HG03378 (cell line): ENCODE data around the gene SETD7.

Source experiments
- ATAC-seq: cut with Tn5 transposase; IDR thresholded peaks from one replicate; pipeline ENCODE4 v1.9.1; 2021; ENCODE audit warnings: mild to moderate bottlenecking, moderate library complexity; ENCODE audit not compliant: unreplicated experiment

SETD7 gene

DNA sequence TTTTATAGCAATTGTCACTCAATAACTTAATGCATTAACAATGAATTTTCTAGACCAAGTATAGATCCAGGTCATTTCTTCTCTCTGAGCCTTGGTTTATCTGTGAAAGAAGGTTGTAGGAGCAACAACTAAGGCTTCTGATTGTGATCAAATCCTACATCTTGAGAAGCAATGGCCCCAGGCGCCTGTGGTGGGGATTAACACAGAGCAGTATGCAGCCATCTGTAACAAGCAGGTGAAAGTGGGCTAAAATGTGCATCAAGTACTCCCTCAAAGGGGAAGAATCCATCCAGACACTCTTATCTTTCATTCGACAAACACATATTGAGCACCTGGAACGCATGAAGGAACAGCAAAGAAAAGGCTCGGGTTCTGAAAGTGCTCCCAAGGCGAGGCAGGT, 19.1 kb upstream of the SETD7 start:
- ATAC-seq = no peak

DNA sequence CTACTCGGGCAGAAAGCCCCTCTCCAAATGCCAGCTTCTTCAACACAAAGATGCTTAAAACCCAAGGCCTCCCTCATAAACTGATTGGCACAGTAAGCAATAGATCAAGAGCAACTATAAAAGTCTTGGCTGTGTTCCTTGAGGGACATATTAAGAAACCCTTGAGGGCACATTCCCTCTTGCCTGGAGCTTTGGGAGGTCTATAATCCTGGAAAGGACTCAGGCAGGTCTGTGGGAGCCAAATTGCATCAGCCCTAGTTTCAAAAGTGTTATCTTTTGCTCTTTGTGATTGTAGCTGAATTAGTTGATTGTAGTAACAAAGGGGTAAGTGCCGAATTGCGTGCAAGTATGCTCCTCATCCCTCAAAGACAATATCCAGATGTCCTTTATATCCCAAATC, 18.6 kb upstream of the SETD7 start:
- ATAC-seq = no peak

DNA sequence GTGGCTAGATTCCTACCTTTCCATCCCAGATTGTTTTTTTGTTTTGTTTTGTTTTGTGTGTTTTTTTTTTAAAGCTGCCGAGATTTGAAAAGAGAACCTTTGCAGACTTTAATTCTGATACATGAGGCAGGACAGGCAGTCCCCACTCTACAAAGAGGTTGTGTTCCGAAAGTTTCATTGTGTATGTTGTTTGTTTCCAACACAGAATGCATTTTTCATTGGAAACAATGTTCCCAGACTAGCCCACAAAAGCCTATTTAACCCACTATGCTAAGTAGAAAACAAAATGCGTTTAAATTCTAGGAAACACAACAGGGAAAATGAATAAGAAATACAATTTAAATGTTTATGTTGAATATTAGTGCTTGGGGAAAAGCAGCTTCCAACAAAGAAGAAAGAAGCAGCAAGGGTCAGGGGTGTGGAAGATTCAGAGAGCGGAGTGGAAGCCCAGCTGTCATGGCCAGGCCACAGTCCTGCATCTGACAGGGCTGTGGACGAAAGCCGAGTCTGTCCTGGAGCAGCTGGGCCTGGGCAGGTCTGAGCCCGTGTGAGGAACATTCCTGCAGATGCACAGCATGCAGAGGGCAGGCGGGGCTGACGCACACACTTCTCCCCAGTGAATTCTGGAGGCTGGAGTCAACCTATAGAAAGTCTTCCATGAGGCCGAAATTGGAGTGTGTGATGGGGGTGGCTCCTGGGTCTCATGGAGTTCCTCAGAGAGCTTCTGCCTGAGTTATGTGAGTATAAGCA, 12.4 kb upstream of the SETD7 start:
- ATAC-seq = no peak

DNA sequence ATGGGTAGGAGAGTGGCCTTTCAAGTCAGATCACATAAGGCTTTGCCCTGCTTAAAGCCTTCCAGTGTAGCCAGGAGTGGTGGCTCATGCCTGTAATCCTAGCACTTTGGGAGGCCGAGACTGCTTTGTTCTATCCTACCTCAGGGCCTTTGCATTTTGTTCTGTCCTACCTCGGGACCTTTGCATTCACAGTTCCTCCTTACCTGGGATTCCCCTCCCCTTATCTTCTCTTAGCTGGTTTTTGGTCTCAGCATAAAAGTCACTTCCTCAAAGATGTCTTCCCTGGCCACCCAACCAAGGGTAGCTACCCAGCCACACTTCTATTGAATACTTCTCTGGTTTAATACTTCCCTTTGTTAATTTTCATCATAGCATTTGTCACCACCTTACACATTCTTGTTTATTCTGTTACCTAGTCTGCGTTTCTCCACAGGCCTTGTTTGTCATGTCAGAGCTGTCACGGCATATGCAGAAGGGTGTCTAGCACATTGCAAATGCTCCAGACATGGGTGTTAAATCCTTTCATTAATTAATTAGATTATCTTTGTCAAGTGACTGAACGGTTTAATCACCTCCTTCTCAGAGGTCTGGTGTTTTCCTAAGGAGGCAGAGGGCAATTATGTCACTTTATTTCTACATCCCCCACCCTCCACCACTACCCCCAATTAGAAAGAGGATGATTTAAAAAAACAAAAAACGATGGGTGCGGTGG, 11.3 kb upstream of the SETD7 start:
- no peak for ATAC-seq

DNA sequence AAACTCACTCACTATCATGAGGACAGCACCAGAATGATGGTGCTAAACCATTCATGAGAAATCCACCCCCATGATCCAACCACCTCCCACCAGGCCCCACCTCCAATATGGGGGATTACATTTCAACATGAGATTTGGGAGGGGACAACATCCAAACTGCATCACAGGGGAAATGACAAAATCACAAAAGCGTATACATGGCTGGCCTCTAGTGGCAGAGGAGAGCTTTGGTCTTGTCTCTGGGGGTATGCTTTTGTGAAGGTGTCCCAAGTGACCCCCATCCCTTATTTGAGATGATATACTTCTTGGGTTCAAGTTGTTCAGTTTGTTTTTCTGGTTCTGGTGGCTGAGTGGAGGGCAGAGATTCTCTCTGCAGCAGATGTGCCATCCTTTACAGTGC, 8.5 kb upstream of the SETD7 start:
- no peak for ATAC-seq

DNA sequence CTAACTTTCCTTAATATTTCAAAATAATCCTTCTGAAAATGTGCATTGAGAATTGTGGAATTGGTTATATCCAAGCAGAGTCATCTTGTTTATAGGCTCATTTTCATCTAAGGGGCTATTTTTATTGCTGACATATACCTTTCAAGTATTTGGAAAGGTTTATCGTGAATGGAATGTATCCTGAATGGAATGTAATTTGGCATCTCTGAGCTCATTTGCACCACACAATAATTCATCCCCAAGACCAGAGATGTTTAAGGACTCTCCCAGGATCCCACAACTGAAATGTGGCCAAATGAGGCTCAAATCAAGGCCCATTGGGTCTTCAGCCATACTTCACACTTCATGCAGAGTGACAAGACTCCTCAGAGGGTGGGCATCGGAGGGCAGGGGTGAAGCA, 7.5 kb upstream of the SETD7 start:
- ATAC-seq = no peak

DNA sequence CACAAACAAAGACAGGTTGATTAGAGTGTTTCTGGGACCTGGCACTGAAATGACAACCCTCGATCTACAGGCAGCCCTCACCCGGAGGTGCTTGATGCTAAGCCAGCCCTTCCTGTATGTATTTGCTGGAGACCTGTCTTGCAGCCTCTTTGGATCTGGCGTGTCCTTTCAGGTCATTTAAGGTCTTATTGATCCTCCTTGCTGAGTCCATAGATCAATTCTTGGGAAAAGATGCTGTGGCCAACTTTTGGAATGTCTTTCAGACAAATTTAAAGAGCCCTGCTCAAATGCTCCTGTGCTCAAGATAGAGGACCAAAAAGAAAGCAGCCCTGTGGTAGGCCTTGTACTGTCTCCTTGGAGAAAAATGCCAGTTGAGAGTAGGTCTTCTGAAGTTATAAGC, 6.8 kb upstream of the SETD7 start:
- no peak for ATAC-seq

DNA sequence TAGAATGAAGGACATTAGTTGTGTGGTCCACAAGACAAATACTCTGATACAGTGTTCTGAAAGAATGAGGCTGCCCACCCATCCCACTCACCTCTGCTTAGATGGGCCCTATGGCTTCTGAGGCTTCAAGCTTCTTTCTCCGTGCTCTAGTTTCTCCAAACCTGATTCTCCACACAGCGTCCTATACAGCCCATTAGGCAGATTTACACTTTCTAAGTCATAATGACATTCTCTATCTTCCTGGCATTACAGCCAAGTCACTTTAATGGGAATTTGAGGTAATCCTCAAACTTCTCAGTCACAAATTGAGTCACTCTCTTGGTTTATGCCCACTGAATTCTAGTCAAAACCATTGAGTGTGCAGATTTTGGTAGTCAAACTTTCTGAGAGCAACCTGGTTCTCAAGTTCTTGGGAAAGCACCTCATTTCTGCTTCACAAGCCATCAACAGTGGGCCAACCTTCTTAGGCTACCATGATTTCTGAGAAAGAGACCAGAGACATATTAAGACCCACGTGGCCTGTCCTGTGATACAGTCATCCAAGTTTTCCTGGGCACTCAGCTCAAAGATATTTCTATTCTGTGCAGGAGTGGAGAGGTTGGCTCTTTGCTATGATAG, 6.2 kb upstream of the SETD7 start:
- no peak for ATAC-seq

DNA sequence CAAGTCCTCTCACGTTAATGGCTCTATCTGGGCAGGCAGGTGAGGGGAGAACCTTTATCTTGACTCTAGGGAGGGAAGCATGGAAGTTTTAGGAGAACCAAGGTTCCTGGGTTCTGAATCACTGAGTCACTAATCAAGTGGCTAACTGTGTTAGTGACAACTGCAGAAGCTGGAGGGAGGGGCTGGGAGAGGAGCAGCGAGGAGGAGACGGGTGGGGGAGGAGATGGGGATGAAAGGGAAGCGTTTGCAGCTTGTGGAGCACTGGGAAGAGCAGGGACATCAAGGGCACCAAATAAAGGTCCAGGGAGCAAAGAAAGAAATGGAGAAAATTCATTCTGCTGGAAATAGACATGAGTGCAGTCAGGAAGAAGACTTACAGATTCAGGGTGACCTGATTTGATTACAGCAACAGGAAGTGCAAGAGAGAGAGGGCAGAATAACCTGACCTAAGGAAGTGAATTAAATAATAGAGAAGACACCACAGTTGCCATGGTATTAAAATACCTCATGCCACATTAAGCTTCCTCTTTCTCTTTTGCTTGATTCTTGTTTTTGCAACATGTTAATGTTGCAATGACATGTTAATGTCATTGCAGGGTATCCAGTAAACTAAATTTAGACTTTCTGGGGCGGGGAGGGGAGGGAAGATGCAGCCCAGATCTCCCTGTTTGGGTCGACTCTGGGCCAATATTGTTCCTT, 4.5 kb upstream of the SETD7 start:
- ATAC-seq = no peak

DNA sequence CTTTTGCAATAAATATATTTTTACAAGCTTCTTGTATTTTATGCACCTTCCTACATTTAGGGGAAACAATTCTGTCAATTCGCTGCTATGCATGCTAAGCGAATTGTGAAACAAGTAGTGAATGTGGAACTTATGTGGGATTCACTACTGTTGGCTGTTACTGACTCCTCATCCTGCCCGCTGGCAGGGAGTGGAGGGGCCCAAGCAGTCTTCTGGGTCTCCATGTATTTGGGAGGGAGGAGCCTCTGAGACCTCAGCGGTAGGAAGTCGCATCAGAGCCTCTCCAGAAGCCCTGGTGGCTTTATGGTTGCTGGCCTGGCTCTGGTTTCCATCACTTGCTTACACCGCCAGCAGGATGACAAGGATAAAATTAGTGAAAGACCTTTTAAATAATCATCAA, 3.7 kb upstream of the SETD7 start:
- ATAC-seq = no peak

DNA sequence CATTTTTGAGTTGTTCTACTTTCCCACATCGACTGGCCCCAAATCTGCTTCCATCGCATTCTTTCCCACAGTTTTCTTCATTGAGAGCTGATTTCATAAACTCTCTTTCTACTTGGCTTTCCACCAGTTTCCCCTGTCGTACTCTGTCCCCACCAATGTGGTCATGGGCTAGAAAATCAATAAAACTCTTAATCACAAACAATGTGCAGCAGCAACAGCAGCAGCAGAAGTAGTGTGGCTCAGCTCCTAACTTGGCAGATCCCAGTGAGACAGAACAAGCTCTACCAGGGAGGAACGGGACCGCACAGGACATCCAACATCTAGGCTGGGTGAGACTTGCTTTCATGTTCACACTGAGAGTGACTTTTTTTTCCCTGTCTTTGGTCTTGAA, 3.1 kb upstream of the SETD7 start:
- ATAC-seq = no peak

DNA sequence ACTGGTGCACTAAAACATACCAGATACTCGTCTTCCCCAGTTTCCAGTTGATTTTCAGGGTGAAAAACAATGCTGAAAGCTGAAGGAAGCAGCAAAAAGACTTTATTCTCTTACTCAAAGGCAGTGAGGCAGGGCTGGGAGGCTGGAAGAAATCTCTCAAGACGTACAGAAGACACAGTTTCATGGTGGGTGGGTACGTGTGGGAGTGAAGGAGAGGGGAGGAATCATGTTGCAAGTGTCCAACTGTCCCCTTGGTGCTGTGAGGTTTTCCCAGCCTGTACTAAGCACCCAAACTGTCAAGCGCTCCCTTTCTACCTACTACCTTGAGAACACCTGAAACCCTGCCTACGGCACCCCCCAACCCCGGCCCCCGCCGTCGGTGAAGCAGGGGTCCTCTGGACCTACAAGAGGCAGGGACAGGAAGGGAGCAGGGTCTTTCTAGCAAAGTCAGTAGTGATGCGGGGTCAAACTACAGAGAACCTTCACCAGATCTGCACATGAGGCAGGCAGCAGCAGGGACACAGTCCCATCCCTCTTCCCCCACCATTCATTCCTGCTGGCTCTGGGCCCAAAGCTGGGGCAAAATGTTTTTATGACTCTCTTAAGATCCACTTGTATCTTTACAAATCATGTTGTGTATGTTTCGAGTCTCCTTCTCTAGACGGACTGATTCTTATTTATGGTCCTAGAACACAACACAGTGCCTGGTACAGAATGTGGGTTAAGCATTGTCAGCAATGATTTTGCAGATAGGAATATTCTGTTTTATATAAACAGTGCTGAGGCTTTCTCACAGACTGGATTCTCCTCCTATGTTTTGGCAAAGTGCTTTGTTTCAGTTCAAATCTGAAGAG, 2.4 kb upstream of the SETD7 start:
- ATAC-seq = no peak

DNA sequence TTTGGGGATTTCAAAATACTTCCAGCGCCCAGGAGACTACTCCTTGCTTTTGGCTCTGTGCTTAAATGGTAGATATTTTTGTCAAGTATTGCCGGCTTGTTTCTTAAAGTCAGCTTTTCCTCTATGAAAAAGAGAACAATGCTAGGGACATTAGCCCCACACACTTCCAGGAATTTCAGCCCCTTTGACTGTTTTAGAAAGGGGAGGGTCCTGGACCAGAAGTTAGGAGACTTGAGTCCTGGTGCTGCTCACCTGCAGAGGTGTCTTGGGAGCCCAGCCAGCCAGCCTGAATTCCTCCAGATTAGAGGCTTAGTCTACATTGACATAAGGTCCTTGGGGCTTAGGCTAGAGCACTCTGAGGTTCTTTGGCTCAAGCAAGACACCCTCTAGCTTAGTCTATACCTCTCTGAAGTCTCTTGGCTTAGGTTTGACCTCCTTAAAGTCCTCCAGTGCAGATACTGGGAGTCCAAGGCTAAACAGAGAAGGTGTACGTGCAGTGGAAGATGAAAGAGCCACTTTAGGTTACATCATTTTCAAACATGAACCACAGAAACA, 1.6 kb upstream of the SETD7 start:
- no peak for ATAC-seq

DNA sequence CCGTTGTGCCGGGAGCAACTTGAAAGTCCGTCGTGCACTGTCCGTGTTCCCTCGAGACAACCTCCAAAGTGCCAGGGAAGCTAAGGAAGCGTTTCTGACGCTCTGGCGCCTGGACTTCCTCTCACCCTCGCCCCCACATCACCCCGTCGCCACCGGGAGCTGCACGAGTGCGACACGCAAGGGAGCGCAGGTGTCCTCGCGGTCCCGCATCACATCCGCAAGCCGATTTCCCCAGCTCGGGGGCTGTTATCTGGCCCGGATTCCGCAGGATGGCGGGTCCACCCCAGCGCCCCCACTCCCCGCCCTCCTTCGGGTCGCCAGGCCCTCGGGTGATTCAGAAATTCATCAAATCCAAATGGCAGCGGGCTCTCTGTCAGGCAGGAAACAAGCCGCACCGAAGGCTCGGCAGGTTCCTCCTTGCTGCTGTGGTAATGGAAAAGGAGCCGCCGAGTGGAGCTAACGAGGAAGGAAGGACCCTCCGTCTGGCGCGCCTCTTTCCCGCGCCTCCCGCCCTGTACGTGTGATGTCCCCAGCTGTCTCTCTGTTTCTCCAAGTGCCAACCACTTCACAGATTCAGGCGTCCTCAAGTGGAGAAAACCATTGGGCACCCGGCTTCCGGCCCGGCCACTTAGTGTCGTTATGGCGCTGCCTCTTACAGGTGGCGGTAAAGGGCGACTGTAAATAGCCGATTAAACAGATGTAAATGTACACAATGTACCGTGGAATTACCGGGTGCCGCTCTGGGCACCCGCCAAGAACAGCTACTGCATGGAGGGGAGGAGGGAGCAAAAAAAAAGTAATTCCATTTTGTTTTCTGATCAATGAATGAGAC, 921 bp upstream of the SETD7 start:
- no peak for ATAC-seq

DNA sequence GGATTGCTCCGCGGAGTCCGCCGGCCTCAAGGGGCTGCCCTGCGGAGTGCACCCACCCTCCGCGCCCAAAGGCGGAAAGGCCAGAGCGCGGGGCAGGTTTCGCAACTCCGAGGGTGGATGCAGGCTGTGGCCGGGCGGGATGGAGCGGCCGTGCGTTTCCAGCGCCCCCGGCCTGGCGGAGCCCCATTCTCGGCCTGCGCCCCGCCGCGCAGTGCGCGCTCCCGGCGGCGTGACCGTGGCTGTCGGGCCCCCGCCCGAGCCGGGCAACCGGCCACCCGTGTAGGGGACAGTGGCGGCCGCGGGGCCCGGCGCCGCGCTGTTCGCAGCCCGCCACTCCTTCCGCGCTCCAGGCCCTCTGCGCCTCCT, 331 bp downstream of the SETD7 start:
- ATAC-seq = peak; percentile 8

DNA sequence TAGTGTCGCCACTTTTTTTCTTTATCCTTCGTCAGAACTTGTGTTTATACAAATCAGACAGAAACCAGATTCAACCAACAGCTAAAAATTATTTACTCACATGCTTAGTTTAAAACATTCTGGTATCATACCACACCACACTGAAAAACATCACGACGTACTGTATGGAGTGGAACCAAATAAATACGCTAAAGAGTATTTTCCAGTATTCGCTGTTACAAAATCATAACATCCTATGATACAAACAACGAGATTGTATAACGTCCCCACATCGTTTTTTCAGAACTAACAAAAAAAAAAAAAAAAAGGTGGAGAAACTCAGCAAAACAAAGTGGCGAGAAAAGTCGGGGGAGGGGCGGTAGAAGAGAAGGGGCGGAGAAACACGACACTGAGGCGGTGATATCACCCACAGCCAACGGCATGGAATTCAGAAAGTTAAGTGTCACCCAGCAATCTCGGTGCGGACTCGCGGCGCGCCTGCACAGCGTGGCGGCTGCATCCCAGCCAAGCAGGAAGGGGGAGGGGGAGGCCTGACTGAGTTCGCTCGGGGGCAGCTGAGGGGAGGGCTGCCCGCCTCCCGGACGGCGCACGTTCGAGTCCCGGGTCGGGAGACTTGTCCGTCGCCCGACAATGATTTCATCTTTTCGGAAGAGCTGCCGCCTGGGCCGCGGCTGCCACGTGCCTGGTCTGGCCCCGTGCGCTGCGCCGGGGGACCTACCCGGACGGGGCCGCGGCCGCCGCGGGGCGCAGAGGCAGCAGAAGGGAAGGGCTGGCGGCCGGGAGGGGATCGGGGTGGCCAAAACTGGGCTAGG, 920 bp downstream of the SETD7 start:
- ATAC-seq = peak; percentile 41

DNA sequence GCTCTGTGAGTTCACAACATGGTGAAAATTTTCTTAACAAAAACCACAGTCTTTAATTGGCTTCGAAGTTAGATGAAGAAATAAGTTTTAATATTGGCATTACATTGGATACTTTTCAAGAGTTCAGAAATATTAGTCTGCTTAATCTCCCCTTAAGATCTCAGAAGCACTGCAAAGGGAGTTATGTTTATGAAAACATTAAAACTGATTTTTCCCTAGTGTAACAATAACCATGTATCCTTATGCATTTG, 1.5 kb downstream of the SETD7 start:
- ATAC-seq = no peak

DNA sequence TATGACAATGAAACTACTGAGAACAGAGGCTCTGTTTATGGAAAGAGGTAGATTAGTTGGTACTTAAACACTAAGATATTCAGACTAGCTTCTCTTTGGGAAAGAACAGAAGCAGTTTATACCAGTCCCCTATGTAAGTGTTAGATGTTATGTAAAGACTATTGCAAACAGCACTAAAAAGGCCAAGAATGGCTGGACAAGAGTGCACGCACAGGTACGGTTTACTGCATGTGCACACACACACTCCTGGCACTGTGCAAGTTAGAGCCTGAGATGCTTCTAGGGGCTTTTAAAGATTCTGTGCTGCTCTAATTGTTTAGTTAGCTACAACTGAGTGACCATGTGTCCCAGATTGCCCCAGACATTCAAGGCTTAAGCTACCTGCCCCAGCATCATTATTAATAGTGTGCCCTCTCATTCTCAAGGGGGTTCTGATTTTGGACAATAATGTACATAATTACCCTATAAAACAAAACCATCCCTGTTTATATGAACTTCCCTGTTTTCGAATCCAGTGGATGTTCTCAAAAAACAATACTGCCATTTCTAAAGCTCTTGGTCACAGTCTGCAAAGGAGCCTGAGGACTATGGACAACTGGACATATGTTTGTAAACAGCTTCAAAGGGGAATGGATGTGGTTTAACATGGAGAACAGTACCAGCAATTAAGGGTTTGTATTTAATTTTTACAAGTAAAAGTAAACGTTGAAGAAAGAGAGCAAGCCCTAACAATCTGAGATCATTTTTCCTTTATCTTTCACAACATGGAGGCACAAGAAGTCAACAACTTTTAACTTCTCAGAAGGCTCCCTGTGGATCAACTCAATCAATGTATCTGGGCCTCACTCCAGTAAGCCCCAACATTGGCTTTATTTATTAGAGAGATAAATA, 2.0 kb downstream of the SETD7 start:
- no peak for ATAC-seq
